ENCODE data around the gene LLPH. TPM values are rescaled to one million over a fixed set of nuclear protein-coding genes. Genes with fewer than 3 reads are reported as not detected.
A peak's percentile ranks its signal among the peaks of the same experiment; 100 is the strongest.

Gene LLPH
- total and polyA plus RNA-seq, 2 of the 13 experiments (the other 11 are each of a cell fraction or from before 2014, with no cell fraction given): 4.2 to 25.6 TPM

DNA sequence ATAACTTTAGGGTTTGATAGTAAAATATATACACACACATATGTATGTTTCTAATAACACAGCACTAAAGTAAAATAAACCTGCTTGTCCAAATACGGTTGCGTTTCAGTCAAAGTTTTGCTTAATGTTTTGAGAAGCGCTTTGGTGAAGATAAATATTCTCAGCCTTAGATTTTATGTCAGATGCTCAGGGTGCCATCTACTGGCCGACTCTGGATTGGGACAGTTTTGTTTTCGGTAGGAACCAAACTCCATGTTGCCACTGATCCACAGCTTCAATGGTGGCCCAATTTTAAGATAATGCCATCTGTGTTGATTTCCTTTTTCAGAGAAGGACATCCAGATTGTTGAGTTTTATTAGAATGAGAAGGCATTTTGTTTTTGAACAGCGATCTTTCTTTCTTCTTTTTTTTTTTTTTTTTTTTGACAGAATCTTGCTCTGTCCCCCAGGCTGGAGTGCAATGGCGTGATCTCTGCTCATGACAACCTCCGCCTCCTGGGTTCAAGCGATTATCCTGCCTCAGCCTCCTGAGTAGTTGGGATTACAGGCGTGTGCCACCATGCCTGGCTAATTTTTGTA is 43.1 kb downstream of the LLPH start (continued):
- TF ChIP-seq, protein P1, sequence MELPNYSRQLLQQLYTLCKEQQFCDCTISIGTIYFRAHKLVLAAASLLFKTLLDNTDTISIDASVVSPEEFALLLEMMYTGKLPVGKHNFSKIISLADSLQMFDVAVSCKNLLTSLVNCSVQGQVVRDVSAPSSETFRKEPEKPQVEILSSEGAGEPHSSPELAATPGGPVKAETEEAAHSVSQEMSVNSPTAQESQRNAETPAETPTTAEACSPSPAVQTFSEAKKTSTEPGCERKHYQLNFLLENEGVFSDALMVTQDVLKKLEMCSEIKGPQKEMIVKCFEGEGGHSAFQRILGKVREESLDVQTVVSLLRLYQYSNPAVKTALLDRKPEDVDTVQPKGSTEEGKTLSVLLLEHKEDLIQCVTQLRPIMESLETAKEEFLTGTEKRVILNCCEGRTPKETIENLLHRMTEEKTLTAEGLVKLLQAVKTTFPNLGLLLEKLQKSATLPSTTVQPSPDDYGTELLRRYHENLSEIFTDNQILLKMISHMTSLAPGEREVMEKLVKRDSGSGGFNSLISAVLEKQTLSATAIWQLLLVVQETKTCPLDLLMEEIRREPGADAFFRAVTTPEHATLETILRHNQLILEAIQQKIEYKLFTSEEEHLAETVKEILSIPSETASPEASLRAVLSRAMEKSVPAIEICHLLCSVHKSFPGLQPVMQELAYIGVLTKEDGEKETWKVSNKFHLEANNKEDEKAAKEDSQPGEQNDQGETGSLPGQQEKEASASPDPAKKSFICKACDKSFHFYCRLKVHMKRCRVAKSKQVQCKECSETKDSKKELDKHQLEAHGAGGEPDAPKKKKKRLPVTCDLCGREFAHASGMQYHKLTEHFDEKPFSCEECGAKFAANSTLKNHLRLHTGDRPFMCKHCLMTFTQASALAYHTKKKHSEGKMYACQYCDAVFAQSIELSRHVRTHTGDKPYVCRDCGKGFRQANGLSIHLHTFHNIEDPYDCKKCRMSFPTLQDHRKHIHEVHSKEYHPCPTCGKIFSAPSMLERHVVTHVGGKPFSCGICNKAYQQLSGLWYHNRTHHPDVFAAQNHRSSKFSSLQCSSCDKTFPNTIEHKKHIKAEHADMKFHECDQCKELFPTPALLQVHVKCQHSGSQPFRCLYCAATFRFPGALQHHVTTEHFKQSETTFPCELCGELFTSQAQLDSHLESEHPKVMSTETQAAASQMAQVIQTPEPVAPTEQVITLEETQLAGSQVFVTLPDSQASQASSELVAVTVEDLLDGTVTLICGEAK (IDR thresholded peaks at IDR 0.05): no peak
- TF ChIP-seq, protein P1 (CRISPR knock-in tag; IDR thresholded peaks at IDR 0.05): no peak
- TF ChIP-seq BRD4 (CRISPR knock-in tag; IDR thresholded peaks at IDR 0.05) (no peak), SRY (CRISPR knock-in tag; IDR thresholded peaks at IDR 0.05) (no peak), SYNCRIP (IDR thresholded peaks at IDR 0.05; ENCODE audit: insufficient read depth, low read depth, low read length) (no peak), NCOA1 (CRISPR knock-in tag; IDR thresholded peaks at IDR 0.05) (no peak), ZBTB38 (CRISPR knock-in tag; IDR thresholded peaks at IDR 0.05) (no peak), ZSCAN22 (CRISPR knock-in tag; IDR thresholded peaks at IDR 0.05) (no peak), TCF12 (IDR thresholded peaks at IDR 0.05) (no peak), TCF12 (CRISPR knock-in tag; IDR thresholded peaks at IDR 0.05) (no peak), BRCA1 (CRISPR knock-in tag; IDR thresholded peaks at IDR 0.05) (no peak), SOX5 (CRISPR knock-in tag; IDR thresholded peaks at IDR 0.05; ENCODE audit: borderline replicate concordance) (0 out of 2 replicates have a peak, but pooled peaks have one; percentile 13), MIXL1 (CRISPR knock-in tag; IDR thresholded peaks at IDR 0.05) (no peak), YEATS2 (CRISPR knock-in tag; IDR thresholded peaks at IDR 0.05; ENCODE audit: borderline replicate concordance) (no peak), TARDBP (CRISPR knock-in tag; IDR thresholded peaks at IDR 0.05) (0 out of 2 replicates have a peak, but pooled peaks have one; percentile 25), KLF13 (CRISPR knock-in tag; IDR thresholded peaks at IDR 0.05) (no peak), ZNF501 (CRISPR knock-in tag; IDR thresholded peaks at IDR 0.05) (no peak)
- TF ChIP-seq, protein P2, sequence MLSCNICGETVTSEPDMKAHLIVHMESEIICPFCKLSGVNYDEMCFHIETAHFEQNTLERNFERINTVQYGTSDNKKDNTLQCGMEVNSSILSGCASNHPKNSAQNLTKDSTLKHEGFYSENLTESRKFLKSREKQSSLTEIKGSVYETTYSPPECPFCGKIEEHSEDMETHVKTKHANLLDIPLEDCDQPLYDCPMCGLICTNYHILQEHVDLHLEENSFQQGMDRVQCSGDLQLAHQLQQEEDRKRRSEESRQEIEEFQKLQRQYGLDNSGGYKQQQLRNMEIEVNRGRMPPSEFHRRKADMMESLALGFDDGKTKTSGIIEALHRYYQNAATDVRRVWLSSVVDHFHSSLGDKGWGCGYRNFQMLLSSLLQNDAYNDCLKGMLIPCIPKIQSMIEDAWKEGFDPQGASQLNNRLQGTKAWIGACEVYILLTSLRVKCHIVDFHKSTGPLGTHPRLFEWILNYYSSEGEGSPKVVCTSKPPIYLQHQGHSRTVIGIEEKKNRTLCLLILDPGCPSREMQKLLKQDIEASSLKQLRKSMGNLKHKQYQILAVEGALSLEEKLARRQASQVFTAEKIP (CRISPR knock-in tag; IDR thresholded peaks at IDR 0.05; ENCODE audit: borderline replicate concordance): no peak
- TF ChIP-seq, protein P3, sequence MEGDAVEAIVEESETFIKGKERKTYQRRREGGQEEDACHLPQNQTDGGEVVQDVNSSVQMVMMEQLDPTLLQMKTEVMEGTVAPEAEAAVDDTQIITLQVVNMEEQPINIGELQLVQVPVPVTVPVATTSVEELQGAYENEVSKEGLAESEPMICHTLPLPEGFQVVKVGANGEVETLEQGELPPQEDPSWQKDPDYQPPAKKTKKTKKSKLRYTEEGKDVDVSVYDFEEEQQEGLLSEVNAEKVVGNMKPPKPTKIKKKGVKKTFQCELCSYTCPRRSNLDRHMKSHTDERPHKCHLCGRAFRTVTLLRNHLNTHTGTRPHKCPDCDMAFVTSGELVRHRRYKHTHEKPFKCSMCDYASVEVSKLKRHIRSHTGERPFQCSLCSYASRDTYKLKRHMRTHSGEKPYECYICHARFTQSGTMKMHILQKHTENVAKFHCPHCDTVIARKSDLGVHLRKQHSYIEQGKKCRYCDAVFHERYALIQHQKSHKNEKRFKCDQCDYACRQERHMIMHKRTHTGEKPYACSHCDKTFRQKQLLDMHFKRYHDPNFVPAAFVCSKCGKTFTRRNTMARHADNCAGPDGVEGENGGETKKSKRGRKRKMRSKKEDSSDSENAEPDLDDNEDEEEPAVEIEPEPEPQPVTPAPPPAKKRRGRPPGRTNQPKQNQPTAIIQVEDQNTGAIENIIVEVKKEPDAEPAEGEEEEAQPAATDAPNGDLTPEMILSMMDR (CRISPR knock-in tag; IDR thresholded peaks at IDR 0.05): peak; percentile 83
